T-helper 2 cell treated with Interferon-gamma antibody and Interleukin-4, amounts not matched to agents 5 μg/mL and 100 μg/mL, for 36 hours (primary cell): Measurements from ENCODE around the gene GNAZ.

Experiments used
- DNase-seq: peaks from one replicate; pipeline ENCODE4 v3.0.0; 2021; ENCODE audit warnings: low spot score
- H3K27ac Mint-ChIP-seq: one replicate; pipeline ENCODE4 v1.8.0; 2021; ENCODE audit warnings: mild to moderate bottlenecking, mixed read lengths
- H3K27me3 Mint-ChIP-seq: one replicate; pipeline ENCODE4 v1.8.0; 2021; ENCODE audit warnings: low read depth, mixed read lengths
- H3K36me3 Mint-ChIP-seq: one replicate; pipeline ENCODE4 v1.8.0; 2021; ENCODE audit warnings: low read depth, mixed read lengths
- H3K4me1 Mint-ChIP-seq: one replicate; pipeline ENCODE4 v1.8.0; 2021; ENCODE audit warnings: low read depth, mixed read lengths
- H3K4me3 Mint-ChIP-seq: one replicate; pipeline ENCODE4 v1.8.0; 2022; ENCODE audit warnings: mild to moderate bottlenecking, moderate library complexity, mixed read lengths
- H3K9me3 Mint-ChIP-seq: one replicate; pipeline ENCODE4 v1.8.0; 2021; ENCODE audit warnings: mixed read lengths

GNAZ gene

GRCh38 chr22:23054531-23055257 lies 15.6 kb upstream of the GNAZ start:
- H3K27ac Mint-ChIP-seq = no peak overlapping the region
- H3K9me3 Mint-ChIP-seq = peaks cover 5% of the 10 kb centered on the region
- peaks cover 20% of the 10 kb centered on the region for H3K27me3 Mint-ChIP-seq
- no peak overlapping the region for H3K4me3 Mint-ChIP-seq
- no peaks in the 10 kb centered on the region for H3K36me3 Mint-ChIP-seq
- no peak for DNase-seq
- no peaks in the 10 kb centered on the region for H3K4me1 Mint-ChIP-seq

- H3K9me3 Mint-ChIP-seq = peaks cover 5% of the 10 kb centered on the region
- H3K4me3 Mint-ChIP-seq = no peak overlapping the region
- peaks cover 19% of the 10 kb centered on the region for H3K27me3 Mint-ChIP-seq
- no peaks in the 10 kb centered on the region for H3K4me1 Mint-ChIP-seq
- H3K36me3 Mint-ChIP-seq = no peaks in the 10 kb centered on the region
- H3K27ac Mint-ChIP-seq = no peak overlapping the region
- no peak for DNase-seq
Observed at GRCh38 chr22:23055449-23056179, 14.7 kb upstream of the GNAZ start.

GRCh38 chr22:23057331-23057730 lies 13.0 kb upstream of the GNAZ start:
- peaks cover 5% of the 10 kb centered on the region for H3K9me3 Mint-ChIP-seq
- no peak for DNase-seq
- H3K4me3 Mint-ChIP-seq = no peak overlapping the region
- H3K27me3 Mint-ChIP-seq = peaks cover 10% of the 10 kb centered on the region
- H3K4me1 Mint-ChIP-seq = no peaks in the 10 kb centered on the region
- H3K27ac Mint-ChIP-seq = no peak overlapping the region
- no peaks in the 10 kb centered on the region for H3K36me3 Mint-ChIP-seq

GRCh38 chr22:23058063-23058462 lies 12.3 kb upstream of the GNAZ start:
- Mint-ChIP-seq H3K27me3 (peaks cover 10% of the 10 kb centered on the region), H3K36me3 (no peaks in the 10 kb centered on the region), H3K4me3 (no peak overlapping the region), H3K27ac (no peak overlapping the region), H3K4me1 (no peaks in the 10 kb centered on the region), H3K9me3 (peaks cover 5% of the 10 kb centered on the region)
- DNase-seq = no peak

GRCh38 chr22:23058481-23059283 lies 11.6 kb upstream of the GNAZ start:
- DNase-seq = no peak
- Mint-ChIP-seq H3K9me3 (peaks cover 5% of the 10 kb centered on the region), H3K36me3 (no peaks in the 10 kb centered on the region), H3K4me1 (no peaks in the 10 kb centered on the region), H3K4me3 (no peak overlapping the region), H3K27ac (no peak overlapping the region), H3K27me3 (peaks cover 10% of the 10 kb centered on the region)

GRCh38 chr22:23059284-23059948 lies 10.9 kb upstream of the GNAZ start:
- peaks cover 5% of the 10 kb centered on the region for H3K9me3 Mint-ChIP-seq
- H3K4me1 Mint-ChIP-seq = no peaks in the 10 kb centered on the region
- H3K36me3 Mint-ChIP-seq = no peaks in the 10 kb centered on the region
- H3K27ac Mint-ChIP-seq = no peak overlapping the region
- H3K27me3 Mint-ChIP-seq = peaks cover 10% of the 10 kb centered on the region
- DNase-seq = no peak
- no peak overlapping the region for H3K4me3 Mint-ChIP-seq

- DNase-seq = no peak
- Mint-ChIP-seq H3K27me3 (peaks cover 8% of the 10 kb centered on the region), H3K4me3 (no peak overlapping the region), H3K9me3 (peaks cover 2% of the 10 kb centered on the region), H3K27ac (no peak overlapping the region), H3K36me3 (no peaks in the 10 kb centered on the region), H3K4me1 (no peaks in the 10 kb centered on the region)
Observed at GRCh38 chr22:23060612-23061400, 9.5 kb upstream of the GNAZ start.

- no peaks in the 10 kb centered on the region for H3K4me1 Mint-ChIP-seq
- H3K36me3 Mint-ChIP-seq = no peaks in the 10 kb centered on the region
- no peaks in the 10 kb centered on the region for H3K9me3 Mint-ChIP-seq
- H3K4me3 Mint-ChIP-seq = no peak overlapping the region
- no peak overlapping the region for H3K27ac Mint-ChIP-seq
- DNase-seq = no peak
- peaks cover 6% of the 10 kb centered on the region for H3K27me3 Mint-ChIP-seq
Observed at GRCh38 chr22:23061471-23062280, 8.6 kb upstream of the GNAZ start.

GRCh38 chr22:23062616-23063538 lies 7.4 kb upstream of the GNAZ start:
- H3K4me3 Mint-ChIP-seq = no peak overlapping the region
- no peak for DNase-seq
- H3K27ac Mint-ChIP-seq = no peak overlapping the region
- H3K36me3 Mint-ChIP-seq = no peaks in the 10 kb centered on the region
- H3K27me3 Mint-ChIP-seq = peaks cover 4% of the 10 kb centered on the region
- H3K4me1 Mint-ChIP-seq = no peaks in the 10 kb centered on the region
- no peaks in the 10 kb centered on the region for H3K9me3 Mint-ChIP-seq

GRCh38 chr22:23063539-23064380 lies 6.6 kb upstream of the GNAZ start:
- Mint-ChIP-seq H3K9me3 (no peaks in the 10 kb centered on the region), H3K4me1 (no peaks in the 10 kb centered on the region), H3K27me3 (peaks cover 11% of the 10 kb centered on the region), H3K36me3 (no peaks in the 10 kb centered on the region), H3K27ac (no peak overlapping the region), H3K4me3 (no peak overlapping the region)
- no peak for DNase-seq

- DNase-seq = no peak
- H3K4me1 Mint-ChIP-seq = no peaks in the 10 kb centered on the region
- no peak overlapping the region for H3K4me3 Mint-ChIP-seq
- H3K9me3 Mint-ChIP-seq = no peaks in the 10 kb centered on the region
- H3K36me3 Mint-ChIP-seq = no peaks in the 10 kb centered on the region
- peaks cover 18% of the 10 kb centered on the region for H3K27me3 Mint-ChIP-seq
- no peak overlapping the region for H3K27ac Mint-ChIP-seq
Observed at GRCh38 chr22:23064381-23065068, 5.8 kb upstream of the GNAZ start.
